ENCODE measurements around the gene ANO8.

The ANO8 gene

GRCh38 chr19:17292301-17293074 lies 42.2 kb downstream of the ANO8 start:
- Histone ChIP-seq H3K4me1 (ENCODE audit: control insufficient read depth, insufficient read depth, low read length) (peaks cover 6% of the 10 kb centered on the region), H3K4me2 (ENCODE audit: low read length) (peak overlapping the region; percentile 84), H3K9me3 (replicated peaks; ENCODE audit: low read length) (no peaks in the 10 kb centered on the region), H3K4me3 (ENCODE audit: low read length) (peak overlapping the region; percentile 68), H3K9ac (ENCODE audit: low read depth, low read length) (peak overlapping the region; percentile 51), H3K27me3 (ENCODE audit: control insufficient read depth, insufficient read depth, low read length) (no peaks in the 10 kb centered on the region), H3K36me3 (ENCODE audit: insufficient read depth, low read length) (no peaks in the 10 kb centered on the region)

DNA sequence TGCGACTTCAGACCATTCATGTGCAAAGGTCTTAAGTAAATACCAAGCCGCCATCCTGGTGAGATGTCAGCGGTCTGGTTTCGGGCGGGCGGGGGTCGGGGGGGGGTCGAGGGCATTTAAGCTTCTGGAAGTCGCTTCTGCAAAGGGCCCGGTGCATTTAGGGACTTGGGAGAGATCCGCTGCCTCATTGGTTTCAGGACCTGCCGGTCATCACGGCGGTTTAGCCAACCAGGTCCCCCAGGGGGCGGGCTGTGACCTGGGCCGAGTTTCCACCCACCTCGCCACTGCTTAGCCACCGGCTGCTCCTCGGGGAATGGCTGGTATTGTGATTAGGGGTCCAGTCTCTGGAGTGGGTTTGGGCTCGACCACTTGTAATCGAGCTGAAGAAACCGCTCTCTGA lies 45.2 kb downstream of the ANO8 start:
- Histone ChIP-seq H3K4me1 (ENCODE audit: control insufficient read depth, insufficient read depth, low read length) (no peaks in the 10 kb centered on the region), H3K9me3 (replicated peaks; ENCODE audit: low read length) (no peaks in the 10 kb centered on the region), H3K27me3 (ENCODE audit: control insufficient read depth, insufficient read depth, low read length) (no peaks in the 10 kb centered on the region), H3K36me3 (ENCODE audit: insufficient read depth, low read length) (no peaks in the 10 kb centered on the region), H3K9ac (ENCODE audit: low read depth, low read length) (no peak overlapping the region), H3K4me2 (ENCODE audit: low read length) (no peak overlapping the region), H3K4me3 (ENCODE audit: low read length) (no peak overlapping the region)

DNA sequence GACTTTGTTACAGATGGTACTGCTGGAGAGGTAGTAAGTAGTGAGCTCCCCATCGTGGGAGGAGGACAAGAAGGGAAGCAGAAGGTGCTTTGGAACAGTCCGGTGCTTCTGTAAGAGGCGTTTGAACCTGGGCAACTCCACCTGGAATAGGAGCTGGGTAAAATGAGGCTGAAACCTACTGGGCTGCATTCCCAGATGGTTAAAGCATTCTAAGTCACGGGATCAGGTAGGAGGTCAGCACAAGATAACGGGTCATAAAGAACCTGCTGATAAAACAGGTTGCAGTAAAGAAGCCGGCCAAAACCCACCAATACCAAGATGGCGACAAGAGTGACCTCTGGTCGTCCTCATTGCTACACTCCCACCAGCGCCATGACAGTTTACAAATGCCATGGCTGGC lies 47.9 kb downstream of the ANO8 start:
- no peaks in the 10 kb centered on the region for H3K36me3 ChIP-seq (ENCODE audit: insufficient read depth, low read length)
- no peak overlapping the region for H3K9ac ChIP-seq (ENCODE audit: low read depth, low read length)
- H3K4me1 ChIP-seq (ENCODE audit: control insufficient read depth, insufficient read depth, low read length) = peaks cover 8% of the 10 kb centered on the region
- no peaks in the 10 kb centered on the region for H3K27me3 ChIP-seq (ENCODE audit: control insufficient read depth, insufficient read depth, low read length)
- no peak overlapping the region for H3K4me3 ChIP-seq (ENCODE audit: low read length)
- no peak overlapping the region for H3K4me2 ChIP-seq (ENCODE audit: low read length)
- no peaks in the 10 kb centered on the region for H3K9me3 ChIP-seq (replicated peaks; ENCODE audit: low read length)

GRCh38 chr19:17286263-17286662 lies 48.4 kb downstream of the ANO8 start:
- H3K9me3 ChIP-seq (replicated peaks; ENCODE audit: low read length) = no peaks in the 10 kb centered on the region
- no peak overlapping the region for H3K9ac ChIP-seq (ENCODE audit: low read depth, low read length)
- peaks cover 13% of the 10 kb centered on the region for H3K4me1 ChIP-seq (ENCODE audit: control insufficient read depth, insufficient read depth, low read length)
- no peaks in the 10 kb centered on the region for H3K27me3 ChIP-seq (ENCODE audit: control insufficient read depth, insufficient read depth, low read length)
- H3K4me3 ChIP-seq (ENCODE audit: low read length) = no peak overlapping the region
- H3K36me3 ChIP-seq (ENCODE audit: insufficient read depth, low read length) = no peaks in the 10 kb centered on the region
- no peak overlapping the region for H3K4me2 ChIP-seq (ENCODE audit: low read length)

DNA sequence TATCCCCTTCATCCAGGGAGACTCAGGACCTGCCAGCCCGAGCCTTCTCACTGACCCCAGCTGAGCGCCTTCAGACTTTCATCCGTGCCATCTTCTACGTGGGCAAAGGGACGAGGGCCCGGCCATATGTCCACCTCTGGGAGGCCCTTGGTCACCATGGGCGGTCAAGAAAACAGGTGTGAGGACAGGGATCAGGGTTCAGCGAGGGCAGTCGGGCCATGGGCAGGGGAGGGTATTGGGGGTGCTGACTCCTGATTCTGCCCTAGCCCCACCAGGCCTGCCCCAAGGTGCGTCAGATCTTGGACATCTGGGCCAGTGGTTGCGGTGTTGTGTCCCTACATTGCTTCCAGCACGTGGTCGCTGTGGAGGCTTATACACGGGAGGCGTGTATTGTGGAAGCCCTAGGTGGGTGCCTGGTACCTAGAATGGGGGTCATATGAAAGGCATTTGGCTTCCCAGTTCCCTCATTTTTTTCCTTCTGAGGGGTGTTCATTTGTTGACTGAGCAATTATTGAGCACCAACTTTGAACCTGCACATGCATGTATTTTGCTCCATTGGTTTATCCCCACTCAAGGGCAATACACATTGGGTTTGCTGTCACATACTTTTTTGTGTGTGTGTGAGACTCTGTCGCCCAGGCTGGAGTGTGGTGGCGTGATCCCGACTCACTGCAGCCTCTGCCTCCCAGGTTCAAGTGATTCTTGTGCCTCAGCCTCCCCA lies 49.1 kb downstream of the ANO8 start:
- peaks cover 13% of the 10 kb centered on the region for H3K4me1 ChIP-seq (ENCODE audit: control insufficient read depth, insufficient read depth, low read length)
- no peaks in the 10 kb centered on the region for H3K9me3 ChIP-seq (replicated peaks; ENCODE audit: low read length)
- no peaks in the 10 kb centered on the region for H3K27me3 ChIP-seq (ENCODE audit: control insufficient read depth, insufficient read depth, low read length)
- no peak overlapping the region for H3K4me3 ChIP-seq (ENCODE audit: low read length)
- H3K36me3 ChIP-seq (ENCODE audit: insufficient read depth, low read length) = no peaks in the 10 kb centered on the region
- no peak overlapping the region for H3K9ac ChIP-seq (ENCODE audit: low read depth, low read length)
- H3K4me2 ChIP-seq (ENCODE audit: low read length) = no peak overlapping the region

- Histone ChIP-seq H3K4me2 (ENCODE audit: low read length) (no peak overlapping the region), H3K36me3 (ENCODE audit: insufficient read depth, low read length) (peaks cover 7% of the 10 kb centered on the region), H3K4me1 (ENCODE audit: control insufficient read depth, insufficient read depth, low read length) (peaks cover 13% of the 10 kb centered on the region), H3K4me3 (ENCODE audit: low read length) (no peak overlapping the region), H3K27me3 (ENCODE audit: control insufficient read depth, insufficient read depth, low read length) (no peaks in the 10 kb centered on the region), H3K9ac (ENCODE audit: low read depth, low read length) (no peak overlapping the region), H3K9me3 (replicated peaks; ENCODE audit: low read length) (no peaks in the 10 kb centered on the region)
These were observed 51.1 kb downstream of the ANO8 start for GRCh38 chr19:17283504-17283996.

DNA sequence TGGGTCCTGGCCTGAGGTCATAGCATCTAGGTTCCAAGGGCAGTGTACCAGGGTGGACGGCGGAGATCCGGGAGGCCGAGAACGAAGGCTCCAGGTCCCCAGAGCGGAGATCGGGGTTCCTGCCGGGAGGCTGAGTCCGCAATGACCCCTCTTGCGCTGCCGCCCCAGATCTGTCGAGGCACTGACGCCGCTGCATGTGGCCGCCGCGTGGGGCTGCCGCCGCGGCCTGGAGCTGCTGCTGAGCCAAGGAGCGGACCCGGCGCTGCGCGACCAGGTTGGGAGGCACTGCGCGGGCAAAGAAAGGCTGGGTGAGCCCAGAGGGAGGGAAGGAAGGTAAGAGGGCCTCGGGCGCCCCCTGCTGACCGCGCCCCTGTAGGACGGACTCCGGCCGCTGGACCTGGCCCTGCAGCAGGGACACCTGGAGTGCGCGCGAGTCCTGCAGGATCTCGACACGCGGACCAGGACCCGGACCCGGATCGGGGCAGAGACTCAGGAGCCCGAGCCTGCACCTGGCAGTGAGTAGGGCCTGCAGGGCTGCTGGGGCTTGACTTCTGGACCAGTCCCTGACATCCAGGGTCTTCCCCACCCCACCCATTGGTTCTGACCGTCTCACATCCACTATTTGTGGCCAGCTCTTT lies 52.0 kb downstream of the ANO8 start:
- Histone ChIP-seq H3K9ac (ENCODE audit: low read depth, low read length) (peak overlapping the region; percentile 46), H3K4me2 (ENCODE audit: low read length) (peak overlapping the region; percentile 94), H3K36me3 (ENCODE audit: insufficient read depth, low read length) (peaks cover 10% of the 10 kb centered on the region), H3K9me3 (replicated peaks; ENCODE audit: low read length) (no peaks in the 10 kb centered on the region), H3K4me1 (ENCODE audit: control insufficient read depth, insufficient read depth, low read length) (peaks cover 13% of the 10 kb centered on the region), H3K27me3 (ENCODE audit: control insufficient read depth, insufficient read depth, low read length) (no peaks in the 10 kb centered on the region), H3K4me3 (ENCODE audit: low read length) (peak overlapping the region; percentile 67)

DNA sequence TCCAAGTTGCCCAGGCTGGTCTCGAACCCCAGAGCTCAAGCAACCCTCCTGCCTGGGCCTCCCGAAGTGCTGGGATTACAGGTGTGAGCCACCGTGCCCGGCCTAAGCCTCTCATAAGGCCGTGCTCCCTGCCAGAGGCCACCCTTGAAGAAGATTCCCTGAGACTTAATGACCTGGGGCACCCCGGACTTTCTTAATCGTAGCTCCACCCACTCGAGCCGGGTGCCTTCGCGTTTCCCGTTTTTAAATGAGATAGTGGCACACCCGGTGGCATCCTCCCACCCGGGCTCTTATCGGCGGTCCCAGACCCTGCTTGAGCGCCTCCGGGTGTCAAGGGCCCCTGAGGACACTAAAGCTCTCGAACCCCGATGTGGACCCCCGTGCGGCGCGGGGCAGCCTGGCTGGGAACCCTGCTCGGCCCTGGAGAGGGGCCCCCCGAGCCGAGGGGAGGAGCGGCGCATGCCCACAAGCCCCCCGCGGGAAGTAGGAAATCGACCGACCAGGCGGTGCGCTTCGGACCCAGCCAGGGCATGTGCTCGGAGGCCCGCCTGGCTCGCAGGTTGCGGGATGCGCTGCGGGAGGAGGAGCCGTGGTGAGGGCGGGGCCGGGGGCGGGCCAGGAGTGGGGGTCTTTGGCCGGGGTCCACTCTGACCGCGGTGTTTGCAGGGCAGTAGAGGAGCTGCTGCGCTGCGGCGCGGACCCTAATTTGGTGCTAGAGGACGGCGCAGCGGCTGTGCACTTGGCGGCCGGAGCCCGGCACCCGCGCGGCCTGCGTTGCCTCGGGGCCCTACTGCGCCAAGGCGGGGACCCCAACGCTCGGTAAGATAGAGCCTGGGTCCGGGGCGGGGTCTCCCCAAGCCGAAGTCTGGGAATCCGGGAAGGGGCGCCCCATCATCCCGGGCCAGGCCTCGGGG lies 53.0 kb downstream of the ANO8 start, which contains the start of gene ANKLE1:
ANKLE1 (plus strand) TSS at position 511 of the 914 bp plus-strand sequence; CDS start at position 531, 20 bp downstream.
- H3K4me3 ChIP-seq (ENCODE audit: low read length) = peak within 1 kb of the TSS; percentile 67
- H3K9ac ChIP-seq (ENCODE audit: low read depth, low read length) = peak within 1 kb of the TSS; percentile 46
- H3K4me2 ChIP-seq (ENCODE audit: low read length) = peak within 1 kb of the TSS; percentile 94
- peaks cover 13% of the 10 kb centered on the region for H3K4me1 ChIP-seq (ENCODE audit: control insufficient read depth, insufficient read depth, low read length)
- peaks cover 16% of the 10 kb centered on the region for H3K36me3 ChIP-seq (ENCODE audit: insufficient read depth, low read length)
- no peaks in the 10 kb centered on the region for H3K27me3 ChIP-seq (ENCODE audit: control insufficient read depth, insufficient read depth, low read length)
- no peaks in the 10 kb centered on the region for H3K9me3 ChIP-seq (replicated peaks; ENCODE audit: low read length)

DNA sequence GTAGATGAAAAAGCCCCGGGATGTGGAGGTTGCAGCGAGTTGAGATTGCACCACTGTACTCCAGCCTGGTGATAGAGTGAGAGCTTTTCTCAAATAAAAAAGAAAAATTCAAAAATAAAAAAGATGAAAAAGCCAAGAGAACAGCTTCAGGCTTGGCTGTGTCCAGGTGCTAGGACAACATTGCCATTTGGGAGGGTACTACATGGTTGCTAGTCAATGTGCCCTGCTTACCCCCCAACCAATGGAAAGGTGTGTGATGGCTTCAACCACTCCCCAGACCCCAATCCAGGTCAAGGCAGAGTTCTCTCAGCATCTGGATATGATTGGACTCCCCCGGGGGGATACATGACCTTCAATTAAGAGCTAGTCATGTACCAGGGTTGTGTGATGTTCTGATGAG lies 55.2 kb downstream of the ANO8 start:
- no peak overlapping the region for H3K9ac ChIP-seq (ENCODE audit: low read depth, low read length)
- peaks cover 31% of the 10 kb centered on the region for H3K36me3 ChIP-seq (ENCODE audit: insufficient read depth, low read length)
- H3K4me2 ChIP-seq (ENCODE audit: low read length) = no peak overlapping the region
- no peak overlapping the region for H3K4me3 ChIP-seq (ENCODE audit: low read length)
- H3K9me3 ChIP-seq (replicated peaks; ENCODE audit: low read length) = no peaks in the 10 kb centered on the region
- H3K4me1 ChIP-seq (ENCODE audit: control insufficient read depth, insufficient read depth, low read length) = peaks cover 13% of the 10 kb centered on the region
- no peaks in the 10 kb centered on the region for H3K27me3 ChIP-seq (ENCODE audit: control insufficient read depth, insufficient read depth, low read length)

GRCh38 chr19:17275441-17276175 lies 59.0 kb downstream of the ANO8 start:
- Histone ChIP-seq H3K9ac (ENCODE audit: low read depth, low read length) (no peak overlapping the region), H3K27me3 (ENCODE audit: control insufficient read depth, insufficient read depth, low read length) (no peaks in the 10 kb centered on the region), H3K36me3 (ENCODE audit: insufficient read depth, low read length) (peaks cover 51% of the 10 kb centered on the region), H3K4me2 (ENCODE audit: low read length) (no peak overlapping the region), H3K9me3 (replicated peaks; ENCODE audit: low read length) (no peaks in the 10 kb centered on the region), H3K4me1 (ENCODE audit: control insufficient read depth, insufficient read depth, low read length) (no peaks in the 10 kb centered on the region), H3K4me3 (ENCODE audit: low read length) (no peak overlapping the region)
